Tibial nerve (tissue), 4 donors: ENCODE data around the gene IP6K3.

Source experiments
- EP300 ChIP-seq, 2 donors: sonication (generic); formaldehyde crosslinking; IDR thresholded peaks; one replicate each; pipeline ENCODE4 v1.6.1; 2017; ENCODE audit warnings: antibody characterized with exemption in 2 of 2, mild to moderate bottlenecking in 1 of 2
- POLR2A ChIP-seq, 2 donors: fragments of 450-650 bp; IDR thresholded peaks; one replicate each; pipeline ENCODE4 v1.6.1; 2017; ENCODE audit warnings: antibody characterized with exemption in 2 of 2, mild to moderate bottlenecking in 2 of 2, moderate library complexity in 2 of 2
- TF ChIP-seq, protein P1 (sequence below), 5 experiments: fragments of 200-600 bp in 3 of 5; fragments of 450-650 bp in 2 of 5; sonication (generic) in 3 of 5; IDR thresholded peaks; one replicate each; pipeline ENCODE4 v1.5.1; 2016 to 2019; ENCODE audit warnings: antibody characterized with exemption in 5 of 5, mild to moderate bottlenecking in 3 of 5, moderate library complexity in 2 of 5

DNA sequence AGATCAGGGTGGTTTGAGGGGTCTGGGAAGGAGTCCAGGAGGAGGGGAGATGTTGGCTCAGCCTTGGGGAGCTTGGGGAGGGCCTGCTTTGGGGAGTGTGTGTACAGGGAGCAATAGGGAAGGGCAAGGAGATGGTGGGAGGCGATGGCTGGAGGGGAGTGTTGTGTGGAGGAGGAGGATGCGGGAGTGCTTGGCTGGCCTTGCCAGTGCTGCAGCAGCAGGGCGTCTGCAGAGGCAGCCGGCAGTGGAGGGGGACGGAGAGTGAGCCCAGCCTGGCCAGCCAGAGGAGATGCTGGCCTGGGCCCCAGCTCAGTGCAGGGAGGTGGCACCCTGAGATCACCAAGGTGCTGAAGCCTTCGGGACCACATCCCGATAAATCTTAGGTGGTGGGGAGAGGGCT is 3.9 kb downstream of the IP6K3 start:
- TF ChIP-seq, protein P1, sequence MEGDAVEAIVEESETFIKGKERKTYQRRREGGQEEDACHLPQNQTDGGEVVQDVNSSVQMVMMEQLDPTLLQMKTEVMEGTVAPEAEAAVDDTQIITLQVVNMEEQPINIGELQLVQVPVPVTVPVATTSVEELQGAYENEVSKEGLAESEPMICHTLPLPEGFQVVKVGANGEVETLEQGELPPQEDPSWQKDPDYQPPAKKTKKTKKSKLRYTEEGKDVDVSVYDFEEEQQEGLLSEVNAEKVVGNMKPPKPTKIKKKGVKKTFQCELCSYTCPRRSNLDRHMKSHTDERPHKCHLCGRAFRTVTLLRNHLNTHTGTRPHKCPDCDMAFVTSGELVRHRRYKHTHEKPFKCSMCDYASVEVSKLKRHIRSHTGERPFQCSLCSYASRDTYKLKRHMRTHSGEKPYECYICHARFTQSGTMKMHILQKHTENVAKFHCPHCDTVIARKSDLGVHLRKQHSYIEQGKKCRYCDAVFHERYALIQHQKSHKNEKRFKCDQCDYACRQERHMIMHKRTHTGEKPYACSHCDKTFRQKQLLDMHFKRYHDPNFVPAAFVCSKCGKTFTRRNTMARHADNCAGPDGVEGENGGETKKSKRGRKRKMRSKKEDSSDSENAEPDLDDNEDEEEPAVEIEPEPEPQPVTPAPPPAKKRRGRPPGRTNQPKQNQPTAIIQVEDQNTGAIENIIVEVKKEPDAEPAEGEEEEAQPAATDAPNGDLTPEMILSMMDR (IDR thresholded peaks at IDR 0.05) = no peak
- TF ChIP-seq POLR2A (IDR thresholded peaks at IDR 0.05) (no peak), EP300 (IDR thresholded peaks at IDR 0.05) (no peak)
